Vagina (tissue), 2 donors: ENCODE results near the gene OR10A6. TPM values are rescaled to one million over a fixed set of nuclear protein-coding genes. Genes with fewer than 3 reads are reported as not detected.

Experiments used
- DNase-seq, 2 donors: peaks; one replicate each; pipeline ENCODE4 v3.0.0-alpha.2; 2017; ENCODE audit errors: extremely low spot score in 2 of 2
- H3K27ac ChIP-seq: fragments of 200-600 bp; sonication (generic); one replicate; pipeline ENCODE4 v1.5.1; 2019
- H3K27me3 ChIP-seq: fragments of 200-600 bp; sonication (generic); one replicate; pipeline ENCODE4 v1.5.1; 2019
- H3K36me3 ChIP-seq, 2 donors: fragments of 200-600 bp; sonication (generic); one replicate each; pipeline ENCODE4 v1.5.1; 2017 to 2019
- H3K4me1 ChIP-seq: fragments of 200-600 bp; sonication (generic); one replicate; pipeline ENCODE4 v1.5.1; 2019
- H3K4me3 ChIP-seq, 2 donors: fragments of 200-600 bp; sonication (generic); 1 replicate in 1 of 2; 2 replicates in 1 of 2; pipeline ENCODE4 v1.5.1; 2016 to 2019
- H3K9me3 ChIP-seq: fragments of 200-600 bp; sonication (generic); one replicate; pipeline ENCODE4 v1.5.1; 2019
- POLR2A ChIP-seq, 2 donors: fragments of 450-650 bp; IDR thresholded peaks; one replicate each; pipeline ENCODE4 v1.6.1; 2017; ENCODE audit warnings: antibody characterized with exemption in 2 of 2, mild to moderate bottlenecking in 2 of 2, moderate library complexity in 2 of 2
- POLR2AphosphoS5 ChIP-seq, 2 donors: sonication (generic); formaldehyde crosslinking; IDR thresholded peaks; one replicate each; pipeline ENCODE4 v1.9.0; 2017; ENCODE audit warnings: antibody characterized with exemption in 2 of 2, mild to moderate bottlenecking in 2 of 2, low read depth in 1 of 2; ENCODE audit not compliant: insufficient read depth in 1 of 2
- intact Hi-C: fragments of 100-400 bp; cut with DNase I; formaldehyde crosslinking; loops from one replicate; pipeline ENCODE4 v1.15.1; 2023
- total RNA-seq: library from RNA; depleted of rRNA; stranded (reverse); fragments of >200 nt; gene quantifications from one replicate; pipeline ENCODE4 v1.2.3, GENCODE V29; 2016
- TF ChIP-seq, protein P1 (sequence below), 3 experiments: fragments of 450-650 bp in 2 of 3; fragments of 200-600 bp in 1 of 3; sonication (generic) in 1 of 3; IDR thresholded peaks; one replicate each; pipeline ENCODE4 v1.5.1; 2017 to 2019; ENCODE audit warnings: antibody characterized with exemption in 3 of 3, mild to moderate bottlenecking in 2 of 3, moderate library complexity in 2 of 3

The OR10A6 gene
- total RNA-seq, 1 donor from 2014 or later: not detected

DNA sequence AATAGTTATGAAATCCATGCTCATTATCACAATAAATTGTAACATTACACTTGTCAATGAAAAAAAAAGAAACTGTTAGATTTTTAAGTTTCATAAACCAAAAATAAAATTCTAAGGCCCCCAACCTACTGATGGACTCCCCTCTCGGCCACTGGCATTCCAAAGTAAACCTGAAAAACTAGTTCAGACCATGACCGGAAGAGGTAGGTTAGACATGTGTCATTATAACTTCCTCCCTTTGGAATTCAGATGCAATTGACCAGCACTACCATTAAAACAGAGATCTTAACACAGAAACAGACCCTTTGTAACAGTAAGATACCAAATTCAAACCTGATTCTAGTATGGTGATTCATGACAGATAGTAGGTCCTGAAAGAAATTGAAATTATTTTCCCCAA lies 12.9 kb downstream of the OR10A6 start:
- intact Hi-C loops: no loop called here
- DNase-seq: no peak
- Histone ChIP-seq H3K36me3 (no peaks in the 10 kb centered on the region), H3K4me3 (no peak overlapping the region), H3K4me1 (no peaks in the 10 kb centered on the region), H3K27me3 (no peaks in the 10 kb centered on the region), H3K9me3 (no peaks in the 10 kb centered on the region), H3K27ac (no peak overlapping the region)
- TF ChIP-seq POLR2A (IDR thresholded peaks at IDR 0.05) (no peak), POLR2AphosphoS5 (IDR thresholded peaks at IDR 0.05; ENCODE audit: insufficient read depth in 1 of 2, low read depth in 1 of 2) (no peak)
- TF ChIP-seq, protein P1, sequence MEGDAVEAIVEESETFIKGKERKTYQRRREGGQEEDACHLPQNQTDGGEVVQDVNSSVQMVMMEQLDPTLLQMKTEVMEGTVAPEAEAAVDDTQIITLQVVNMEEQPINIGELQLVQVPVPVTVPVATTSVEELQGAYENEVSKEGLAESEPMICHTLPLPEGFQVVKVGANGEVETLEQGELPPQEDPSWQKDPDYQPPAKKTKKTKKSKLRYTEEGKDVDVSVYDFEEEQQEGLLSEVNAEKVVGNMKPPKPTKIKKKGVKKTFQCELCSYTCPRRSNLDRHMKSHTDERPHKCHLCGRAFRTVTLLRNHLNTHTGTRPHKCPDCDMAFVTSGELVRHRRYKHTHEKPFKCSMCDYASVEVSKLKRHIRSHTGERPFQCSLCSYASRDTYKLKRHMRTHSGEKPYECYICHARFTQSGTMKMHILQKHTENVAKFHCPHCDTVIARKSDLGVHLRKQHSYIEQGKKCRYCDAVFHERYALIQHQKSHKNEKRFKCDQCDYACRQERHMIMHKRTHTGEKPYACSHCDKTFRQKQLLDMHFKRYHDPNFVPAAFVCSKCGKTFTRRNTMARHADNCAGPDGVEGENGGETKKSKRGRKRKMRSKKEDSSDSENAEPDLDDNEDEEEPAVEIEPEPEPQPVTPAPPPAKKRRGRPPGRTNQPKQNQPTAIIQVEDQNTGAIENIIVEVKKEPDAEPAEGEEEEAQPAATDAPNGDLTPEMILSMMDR (IDR thresholded peaks at IDR 0.05): no peak

- H3K36me3 ChIP-seq: no peaks in the 10 kb centered on the region
- no peaks in the 10 kb centered on the region for H3K27me3 ChIP-seq
- TF ChIP-seq POLR2A (IDR thresholded peaks at IDR 0.05): no peak
- TF ChIP-seq, protein P1 (IDR thresholded peaks at IDR 0.05): no peak
- no peak for TF ChIP-seq POLR2AphosphoS5 (IDR thresholded peaks at IDR 0.05; ENCODE audit: insufficient read depth in 1 of 2, low read depth in 1 of 2)
- no peaks in the 10 kb centered on the region for H3K4me1 ChIP-seq
- no peak overlapping the region for H3K27ac ChIP-seq
- DNase-seq: no peak
- intact Hi-C loops: no loop called here
- H3K4me3 ChIP-seq: no peak overlapping the region
- H3K9me3 ChIP-seq: no peaks in the 10 kb centered on the region
Measured at GRCh38 chr11:7911011-7911410, 20.1 kb downstream of the OR10A6 start.

DNA sequence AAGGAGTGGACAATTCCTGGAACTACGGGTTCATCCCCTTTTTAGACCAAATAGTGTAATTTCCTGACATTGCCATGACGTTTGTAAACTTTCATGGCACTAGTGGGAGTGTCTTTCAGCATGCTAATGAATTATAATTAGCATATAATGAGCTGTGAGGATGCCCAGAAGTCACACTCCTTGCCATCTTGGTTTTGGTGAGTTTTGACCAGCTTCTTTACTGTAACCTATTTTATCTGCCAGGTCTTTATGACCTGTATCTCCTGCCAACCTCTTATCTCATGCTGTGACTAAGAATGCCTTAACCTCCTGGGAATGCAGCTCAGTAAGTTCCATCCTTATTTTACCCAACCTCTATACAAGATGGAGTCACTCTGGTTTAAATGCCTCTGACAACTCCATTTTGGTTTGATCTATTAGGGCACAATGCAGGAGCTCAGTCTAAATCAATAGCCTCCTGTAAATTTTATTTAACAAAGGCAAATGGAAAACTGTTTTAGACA lies 20.7 kb downstream of the OR10A6 start:
- H3K4me1 ChIP-seq: no peaks in the 10 kb centered on the region
- H3K4me3 ChIP-seq: no peak overlapping the region
- no peaks in the 10 kb centered on the region for H3K36me3 ChIP-seq
- DNase-seq: no peak
- H3K9me3 ChIP-seq: no peaks in the 10 kb centered on the region
- TF ChIP-seq, protein P1 (IDR thresholded peaks at IDR 0.05): no peak
- no peak for TF ChIP-seq POLR2A (IDR thresholded peaks at IDR 0.05)
- TF ChIP-seq POLR2AphosphoS5 (IDR thresholded peaks at IDR 0.05; ENCODE audit: insufficient read depth in 1 of 2, low read depth in 1 of 2): no peak
- no peaks in the 10 kb centered on the region for H3K27me3 ChIP-seq
- intact Hi-C loops: no loop called here
- H3K27ac ChIP-seq: no peak overlapping the region

DNA sequence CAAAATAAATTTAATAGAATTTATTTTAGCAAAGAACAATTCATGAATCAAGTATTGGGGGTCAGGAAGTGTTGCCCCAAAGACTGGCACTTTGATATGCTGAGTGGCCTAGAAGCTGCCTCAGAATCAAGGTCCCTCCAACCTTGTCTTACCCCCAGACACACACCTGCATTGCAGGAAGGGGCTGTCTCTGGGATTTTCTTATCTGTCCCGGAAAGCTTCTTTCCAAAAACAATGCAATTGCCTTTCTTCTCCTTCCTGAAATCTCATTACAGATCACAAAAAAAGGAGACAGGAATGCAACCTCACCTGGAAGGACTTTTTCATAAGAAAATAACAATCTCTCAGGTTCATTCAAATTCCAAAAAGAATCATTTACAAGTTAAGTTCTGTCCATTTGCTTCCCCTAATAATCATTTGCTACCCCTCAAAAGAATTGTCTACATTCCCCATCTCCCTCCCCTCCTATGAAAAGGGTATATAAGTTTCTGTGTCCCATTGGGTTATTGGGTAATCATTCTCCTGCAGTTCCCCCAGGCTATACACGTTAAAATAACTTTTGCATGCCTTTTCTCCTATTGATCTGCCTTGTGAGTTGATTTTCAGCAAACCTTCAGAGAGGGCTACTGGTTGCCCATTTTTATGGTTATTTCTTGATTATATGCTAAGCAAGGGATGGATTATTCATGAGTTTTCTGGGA lies 21.3 kb downstream of the OR10A6 start:
- DNase-seq: no peak
- Histone ChIP-seq H3K36me3 (no peaks in the 10 kb centered on the region), H3K4me3 (no peak overlapping the region), H3K9me3 (no peaks in the 10 kb centered on the region), H3K4me1 (no peaks in the 10 kb centered on the region), H3K27ac (no peak overlapping the region), H3K27me3 (no peaks in the 10 kb centered on the region)
- intact Hi-C loops: no loop called here
- TF ChIP-seq POLR2A (IDR thresholded peaks at IDR 0.05) (no peak), POLR2AphosphoS5 (IDR thresholded peaks at IDR 0.05; ENCODE audit: insufficient read depth in 1 of 2, low read depth in 1 of 2) (no peak)
- TF ChIP-seq, protein P1 (IDR thresholded peaks at IDR 0.05): no peak

GRCh38 chr11:7907121-7907520 lies 23.9 kb downstream of the OR10A6 start:
- H3K27me3 ChIP-seq: no peaks in the 10 kb centered on the region
- no peak overlapping the region for H3K4me3 ChIP-seq
- intact Hi-C loops: no loop called here
- H3K36me3 ChIP-seq: no peaks in the 10 kb centered on the region
- H3K4me1 ChIP-seq: no peaks in the 10 kb centered on the region
- no peak overlapping the region for H3K27ac ChIP-seq
- no peaks in the 10 kb centered on the region for H3K9me3 ChIP-seq
- TF ChIP-seq POLR2AphosphoS5 (IDR thresholded peaks at IDR 0.05; ENCODE audit: insufficient read depth in 1 of 2, low read depth in 1 of 2): no peak
- TF ChIP-seq POLR2A (IDR thresholded peaks at IDR 0.05): no peak
- TF ChIP-seq, protein P1 (IDR thresholded peaks at IDR 0.05): no peak
- DNase-seq: no peak
